Loucy (cell line): ENCODE measurements around the gene SKIC8.
"Not testable (repeated sequence)": the region's sequence is repeated elsewhere in the genome, so short reads cannot be mapped to it uniquely, and the experiment has no call there.

Experiments used
- H2AFZ ChIP-seq: fragments of 200-600 bp; sonication (generic); 2 replicates; pipeline ENCODE4 v1.6.0; 2016; ENCODE audit warnings: antibody characterized with exemption, mild to moderate bottlenecking, low read length, moderate library complexity
- H3F3A ChIP-seq: fragments of 200-600 bp; 2 replicates; pipeline ENCODE4 v1.6.0; 2016; ENCODE audit warnings: antibody characterized with exemption, low read depth, mild to moderate bottlenecking
- H3K27me3 ChIP-seq: fragments of 200-600 bp; sonication (generic); 2 replicates; pipeline ENCODE4 v1.6.1; 2014; ENCODE audit warnings: low read length, mild to moderate bottlenecking; ENCODE audit not compliant: insufficient read depth, poor library complexity, severe bottlenecking
- H3K36me3 ChIP-seq: fragments of 200-600 bp; sonication (generic); 2 replicates; pipeline ENCODE4 v1.6.1; 2016; ENCODE audit warnings: low read length; ENCODE audit not compliant: insufficient read depth
- H3K4me1 ChIP-seq: fragments of 200-600 bp; sonication (generic); 2 replicates; pipeline ENCODE4 v1.5.1; 2014; ENCODE audit warnings: low read length, mild to moderate bottlenecking; ENCODE audit not compliant: insufficient read depth, poor library complexity, severe bottlenecking
- H3K4me2 ChIP-seq: fragments of 200-600 bp; sonication (generic); 2 replicates; pipeline ENCODE4 v1.6.0; 2014; ENCODE audit warnings: antibody characterized with exemption, low read length, low read depth, mild to moderate bottlenecking; ENCODE audit not compliant: poor library complexity, severe bottlenecking
- H3K4me3 ChIP-seq: fragments of 200-600 bp; sonication (generic); 2 replicates; pipeline ENCODE4 v1.5.1; 2014; ENCODE audit warnings: low read length, mild to moderate bottlenecking, mixed read lengths; ENCODE audit not compliant: poor library complexity, severe bottlenecking
- H3K79me2 ChIP-seq: fragments of 200-600 bp; sonication (generic); 2 replicates; pipeline ENCODE4 v1.6.1; 2014; ENCODE audit warnings: low read length; ENCODE audit not compliant: insufficient read depth
- H3K9ac ChIP-seq: fragments of 200-600 bp; sonication (generic); 2 replicates; pipeline ENCODE4 v1.6.0; 2014; ENCODE audit warnings: mild to moderate bottlenecking, low read depth, low read length, moderate library complexity; ENCODE audit not compliant: poor library complexity, severe bottlenecking
- H3K9me2 ChIP-seq: fragments of 200-600 bp; sonication (generic); replicated peaks from 2 replicates; pipeline ENCODE4 v1.6.1; 2016; ENCODE audit warnings: low read depth, low read length, mixed read lengths
- H3K9me3 ChIP-seq: fragments of 200-600 bp; sonication (generic); 2 replicates; pipeline ENCODE4 v1.6.1; 2014; ENCODE audit warnings: mild to moderate bottlenecking, antibody characterized with exemption, low read length, low read depth; ENCODE audit not compliant: insufficient read depth
- H4K20me1 ChIP-seq: fragments of 200-600 bp; sonication (generic); 2 replicates; pipeline ENCODE4 v1.6.0; 2014; ENCODE audit warnings: antibody characterized with exemption, low read length, mild to moderate bottlenecking; ENCODE audit not compliant: insufficient read depth, poor library complexity, severe bottlenecking
- EZH2phosphoT487 ChIP-seq: fragments of 200-600 bp; IDR thresholded peaks from 2 replicates; pipeline ENCODE4 v1.6.1; 2018; ENCODE audit warnings: antibody characterized with exemption, mild to moderate bottlenecking, moderate library complexity, borderline replicate concordance
- TF ChIP-seq, protein P1 (sequence below): fragments of 200-600 bp; sonication (generic); conservative IDR thresholded peaks from 2 replicates; pipeline ENCODE4 v1.5.1; 2014; ENCODE audit warnings: mild to moderate bottlenecking, antibody characterized with exemption, low read length

The SKIC8 gene

DNA sequence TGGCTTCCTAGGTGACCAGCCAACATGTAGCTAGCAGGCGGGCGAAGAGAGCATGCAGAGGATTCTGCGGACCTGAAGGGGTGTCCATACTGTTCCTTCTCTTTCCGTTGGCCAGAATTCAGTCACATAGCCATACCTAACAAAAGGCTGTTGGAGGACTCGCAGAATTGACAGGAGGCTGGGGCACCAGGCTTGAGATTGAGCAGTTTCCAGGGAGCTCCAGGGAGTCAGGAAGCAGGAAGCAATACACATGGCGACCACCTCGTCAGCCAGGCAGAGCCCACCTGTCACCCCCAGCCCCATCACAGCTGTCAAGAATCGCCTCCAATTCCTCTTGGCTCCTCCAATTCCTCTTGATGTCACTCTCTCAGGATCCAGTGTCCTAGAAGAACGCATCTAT, 48.3 kb downstream of the SKIC8 start:
- no peak overlapping the region for H2AFZ ChIP-seq
- H3K4me1 ChIP-seq = no peaks in the 10 kb centered on the region
- H3K27me3 ChIP-seq = no peaks in the 10 kb centered on the region
- no peaks in the 10 kb centered on the region for H3F3A ChIP-seq
- no peaks in the 10 kb centered on the region for H3K79me2 ChIP-seq
- H3K9me3 ChIP-seq = no peaks in the 10 kb centered on the region
- TF ChIP-seq EZH2phosphoT487 = no peak
- TF ChIP-seq, protein P1, sequence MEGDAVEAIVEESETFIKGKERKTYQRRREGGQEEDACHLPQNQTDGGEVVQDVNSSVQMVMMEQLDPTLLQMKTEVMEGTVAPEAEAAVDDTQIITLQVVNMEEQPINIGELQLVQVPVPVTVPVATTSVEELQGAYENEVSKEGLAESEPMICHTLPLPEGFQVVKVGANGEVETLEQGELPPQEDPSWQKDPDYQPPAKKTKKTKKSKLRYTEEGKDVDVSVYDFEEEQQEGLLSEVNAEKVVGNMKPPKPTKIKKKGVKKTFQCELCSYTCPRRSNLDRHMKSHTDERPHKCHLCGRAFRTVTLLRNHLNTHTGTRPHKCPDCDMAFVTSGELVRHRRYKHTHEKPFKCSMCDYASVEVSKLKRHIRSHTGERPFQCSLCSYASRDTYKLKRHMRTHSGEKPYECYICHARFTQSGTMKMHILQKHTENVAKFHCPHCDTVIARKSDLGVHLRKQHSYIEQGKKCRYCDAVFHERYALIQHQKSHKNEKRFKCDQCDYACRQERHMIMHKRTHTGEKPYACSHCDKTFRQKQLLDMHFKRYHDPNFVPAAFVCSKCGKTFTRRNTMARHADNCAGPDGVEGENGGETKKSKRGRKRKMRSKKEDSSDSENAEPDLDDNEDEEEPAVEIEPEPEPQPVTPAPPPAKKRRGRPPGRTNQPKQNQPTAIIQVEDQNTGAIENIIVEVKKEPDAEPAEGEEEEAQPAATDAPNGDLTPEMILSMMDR = no peak
- no peak overlapping the region for H3K9ac ChIP-seq
- no peaks in the 10 kb centered on the region for H3K9me2 ChIP-seq
- no peak overlapping the region for H3K4me2 ChIP-seq
- no peaks in the 10 kb centered on the region for H3K36me3 ChIP-seq
- no peaks in the 10 kb centered on the region for H4K20me1 ChIP-seq
- H3K4me3 ChIP-seq = no peak overlapping the region

DNA sequence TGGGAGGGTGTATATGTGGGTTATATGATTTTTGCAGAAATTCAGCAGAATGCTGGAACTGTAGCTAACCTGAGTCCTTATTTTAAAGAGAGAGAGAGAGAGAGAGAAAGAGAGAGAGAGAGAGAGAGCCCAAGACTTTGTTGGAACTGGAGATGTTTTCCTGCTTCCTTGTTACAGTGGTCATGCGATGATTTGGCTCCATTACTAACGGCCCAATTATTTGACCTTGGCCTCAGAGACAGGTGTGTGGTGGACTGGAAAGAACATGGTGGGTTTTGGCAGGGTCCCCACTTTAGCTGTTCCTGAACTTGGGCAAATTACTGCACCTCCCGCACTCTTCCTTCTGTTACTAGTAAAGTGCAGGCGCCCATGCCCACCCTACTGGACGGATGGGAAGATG, 50.3 kb downstream of the SKIC8 start:
- no peaks in the 10 kb centered on the region for H3K9me3 ChIP-seq
- no peak overlapping the region for H2AFZ ChIP-seq
- no peak overlapping the region for H3K4me2 ChIP-seq
- no peaks in the 10 kb centered on the region for H3K9me2 ChIP-seq
- TF ChIP-seq, protein P1 = no peak
- TF ChIP-seq EZH2phosphoT487 = no peak
- no peaks in the 10 kb centered on the region for H3K79me2 ChIP-seq
- no peak overlapping the region for H3K4me3 ChIP-seq
- H3F3A ChIP-seq = no peaks in the 10 kb centered on the region
- no peak overlapping the region for H3K9ac ChIP-seq
- H3K4me1 ChIP-seq = no peaks in the 10 kb centered on the region
- no peaks in the 10 kb centered on the region for H3K27me3 ChIP-seq
- no peaks in the 10 kb centered on the region for H4K20me1 ChIP-seq
- H3K36me3 ChIP-seq = no peaks in the 10 kb centered on the region

DNA sequence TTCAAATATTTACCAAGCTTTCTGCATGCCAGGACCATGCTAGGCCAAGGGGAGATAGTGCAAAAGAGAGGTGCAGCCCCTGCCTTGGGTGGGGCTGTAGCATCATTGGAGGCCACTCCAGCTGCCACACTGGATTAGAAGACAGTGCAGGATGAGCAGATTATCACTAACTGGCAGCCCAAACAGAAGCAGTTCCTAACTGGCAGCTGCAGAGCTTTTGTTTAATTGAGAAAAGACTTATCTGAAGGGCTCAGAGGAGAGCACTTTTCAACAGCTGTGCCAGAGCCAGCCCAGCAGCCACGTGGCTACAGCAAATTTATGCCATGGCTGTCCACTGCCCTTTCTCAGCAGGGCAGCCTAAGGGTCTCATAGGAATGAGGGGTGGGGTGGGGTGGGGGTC, 51.5 kb downstream of the SKIC8 start:
- no peaks in the 10 kb centered on the region for H3K4me1 ChIP-seq
- TF ChIP-seq, protein P1 = no peak
- no peak for TF ChIP-seq EZH2phosphoT487
- no peaks in the 10 kb centered on the region for H3K9me2 ChIP-seq
- no peaks in the 10 kb centered on the region for H3K36me3 ChIP-seq
- no peaks in the 10 kb centered on the region for H3K27me3 ChIP-seq
- H3K79me2 ChIP-seq = no peaks in the 10 kb centered on the region
- no peaks in the 10 kb centered on the region for H3K9me3 ChIP-seq
- no peak overlapping the region for H2AFZ ChIP-seq
- H3F3A ChIP-seq = no peaks in the 10 kb centered on the region
- H3K4me3 ChIP-seq = no peak overlapping the region
- no peak overlapping the region for H3K4me2 ChIP-seq
- H4K20me1 ChIP-seq = no peaks in the 10 kb centered on the region
- no peak overlapping the region for H3K9ac ChIP-seq

DNA sequence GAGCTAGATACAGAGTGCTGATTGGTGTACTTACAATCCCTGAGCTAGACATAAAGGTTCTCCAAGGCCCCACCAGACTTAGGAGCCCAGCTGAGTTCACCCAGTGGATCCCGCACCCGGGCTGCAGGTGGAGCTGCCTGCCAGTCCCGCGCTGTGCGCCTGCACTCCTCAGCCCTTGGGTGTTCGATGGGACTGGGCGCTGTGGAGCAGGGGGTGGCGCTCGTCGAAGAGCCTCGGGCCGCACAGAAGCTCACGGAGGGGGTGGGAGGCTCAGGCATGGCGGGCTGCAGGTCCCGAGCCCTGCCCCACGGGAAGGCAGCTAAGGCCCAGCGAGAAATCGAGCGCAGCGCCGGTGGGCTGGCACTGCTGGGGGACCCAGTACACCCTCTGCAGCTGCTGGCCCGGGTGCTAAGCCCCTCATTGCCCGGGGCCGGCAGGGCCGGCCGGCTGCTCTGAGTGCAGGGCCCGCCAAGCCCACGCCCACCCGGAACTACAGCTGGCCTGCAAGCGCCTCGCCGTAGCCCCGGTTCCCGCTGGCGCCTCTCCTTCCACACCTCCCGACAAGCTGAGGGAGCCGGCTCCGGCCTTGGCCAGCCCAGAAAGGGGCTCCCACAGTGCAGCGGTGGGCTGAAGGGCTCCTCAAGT, 53.3 kb downstream of the SKIC8 start:
- H2AFZ ChIP-seq, H3K27me3 ChIP-seq, H3F3A ChIP-seq: not testable (repeated sequence)

DNA sequence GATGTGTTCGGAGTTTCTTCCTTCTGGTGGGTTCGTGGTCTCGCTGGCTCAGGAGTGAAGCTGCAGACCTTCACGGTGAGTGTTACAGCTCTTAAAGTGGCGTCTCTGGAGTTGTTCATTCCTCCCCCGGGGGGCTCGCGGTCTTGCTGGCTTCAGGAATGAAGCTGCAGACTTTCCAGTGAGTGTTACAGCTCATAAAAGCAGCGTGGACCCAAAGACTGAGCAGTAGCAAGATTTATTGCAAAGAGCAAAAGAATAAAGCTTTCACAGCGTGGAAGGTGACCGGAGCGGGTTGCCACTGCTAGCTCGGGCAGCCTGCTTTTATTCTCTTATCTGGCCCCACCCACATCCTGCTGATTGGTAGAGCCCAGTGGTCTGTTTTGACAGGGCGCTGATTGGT, 54.0 kb downstream of the SKIC8 start:
- not testable (repeated sequence) for H3F3A ChIP-seq, H3K4me3 ChIP-seq, H3K9me3 ChIP-seq, H3K4me2 ChIP-seq, H2AFZ ChIP-seq, H3K4me1 ChIP-seq, H3K36me3 ChIP-seq, H3K9me2 ChIP-seq, H4K20me1 ChIP-seq, H3K9ac ChIP-seq, H3K79me2 ChIP-seq, H3K27me3 ChIP-seq

More for the DNA sequence above, 53.3 kb downstream of the SKIC8 start:
- not testable (repeated sequence) for H3K9me3 ChIP-seq, H3K4me2 ChIP-seq, H3K79me2 ChIP-seq, H3K4me1 ChIP-seq, H3K36me3 ChIP-seq, H3K4me3 ChIP-seq, H3K9ac ChIP-seq, H4K20me1 ChIP-seq, H3K9me2 ChIP-seq
